CD14-positive monocyte (primary cell): ENCODE results near the gene LCN9. TPM values are rescaled to one million over a fixed set of nuclear protein-coding genes. Genes with fewer than 3 reads are reported as not detected.

Experiments used
- DNase-seq, 3 donors: peaks; one replicate each; pipeline ENCODE4 v3.0.0-alpha.2; 2011 to 2022
- H2AFZ ChIP-seq: 2 replicates; pipeline ENCODE4 v1.6.0; 2012; ENCODE audit warnings: mild to moderate bottlenecking, low read depth, low read length, inconsistent platforms; ENCODE audit not compliant: insufficient read depth, poor library complexity, severe bottlenecking
- H3K27ac ChIP-seq, 2 donors: 1 replicate in 1 of 2; 2 replicates in 1 of 2; pipeline ENCODE4 v1.5.1; 2012 to 2013; ENCODE audit warnings: low read length in 2 of 2, control low read depth in 1 of 2, inconsistent platforms in 1 of 2, low read depth in 1 of 2, mild to moderate bottlenecking in 1 of 2
- H3K27me3 ChIP-seq, 2 donors: one replicate each; pipeline versions ENCODE4 v1.6.0 to v1.6.1; 2011 to 2013; ENCODE audit warnings: low read length in 2 of 2; ENCODE audit not compliant: control insufficient read depth in 2 of 2, insufficient read depth in 2 of 2
- H3K36me3 ChIP-seq, 2 donors: replicated peaks in 1 of 2; 1 replicate in 1 of 2; 2 replicates in 1 of 2; pipeline versions ENCODE4 v1.5.1 to v1.6.1; 2012 to 2013; ENCODE audit warnings: low read length in 2 of 2, control low read depth in 1 of 2, inconsistent platforms in 1 of 2, mild to moderate bottlenecking in 1 of 2; ENCODE audit not compliant: insufficient read depth in 2 of 2, control insufficient read depth in 1 of 2
- H3K4me1 ChIP-seq, 2 donors: 1 replicate in 1 of 2; 2 replicates in 1 of 2; pipeline versions ENCODE4 v1.5.1 to v1.6.1; 2012 to 2013; ENCODE audit warnings: low read length in 2 of 2, control low read depth in 1 of 2, inconsistent platforms in 1 of 2, mild to moderate bottlenecking in 1 of 2, moderate library complexity in 1 of 2; ENCODE audit not compliant: insufficient read depth in 2 of 2, control insufficient read depth in 1 of 2
- H3K4me2 ChIP-seq: replicated peaks from 2 replicates; pipeline ENCODE3; 2012; ENCODE audit warnings: low read length, moderate library complexity, mild to moderate bottlenecking; ENCODE audit not compliant: poor library complexity, severe bottlenecking; ENCODE audit errors: extremely low read depth
- H3K4me3 ChIP-seq, 3 experiments: fragments of 200-600 bp in 1 of 3; sonication (generic) in 1 of 3; replicated peaks in 1 of 3; 1 replicate in 2 of 3; 2 replicates in 1 of 3; pipeline ENCODE4 v1.5.1; 2011 to 2013; ENCODE audit warnings: low read length in 3 of 3, mild to moderate bottlenecking in 3 of 3, control low read depth in 2 of 3, low read depth in 2 of 3, inconsistent platforms in 1 of 3, moderate library complexity in 1 of 3
- H3K79me2 ChIP-seq: 2 replicates; pipeline ENCODE4 v1.6.0; 2012; ENCODE audit warnings: mild to moderate bottlenecking, control low read depth, inconsistent platforms, low read length, moderate library complexity; ENCODE audit not compliant: insufficient read depth
- H3K9ac ChIP-seq: 2 replicates; pipeline ENCODE4 v1.6.0; 2017; ENCODE audit warnings: low read length, mild to moderate bottlenecking; ENCODE audit not compliant: insufficient read depth, poor library complexity, severe bottlenecking
- H3K9me3 ChIP-seq, 2 donors: replicated peaks in 1 of 2; 1 replicate in 1 of 2; 2 replicates in 1 of 2; pipeline versions ENCODE4 v1.5.1 to v1.6.1; 2012 to 2013; ENCODE audit warnings: low read length in 2 of 2, control low read depth in 1 of 2; ENCODE audit not compliant: control insufficient read depth in 1 of 2, insufficient read depth in 1 of 2
- H4K20me1 ChIP-seq: 2 replicates; pipeline ENCODE4 v1.6.0; 2012; ENCODE audit warnings: mild to moderate bottlenecking, low read length, control low read depth, moderate library complexity; ENCODE audit not compliant: insufficient read depth
- H3K27ac Mint-ChIP-seq, 7 donors: one replicate each; pipeline ENCODE4 v1.8.0; 2020; ENCODE audit warnings: mild to moderate bottlenecking in 7 of 7, mixed read lengths in 7 of 7, moderate library complexity in 6 of 7, inconsistent platforms in 2 of 7
- H3K27me3 Mint-ChIP-seq, 3 donors: one replicate each; pipeline ENCODE4 v1.8.0; 2021 to 2022; ENCODE audit warnings: low read depth in 3 of 3, mild to moderate bottlenecking in 3 of 3, mixed read lengths in 3 of 3, moderate library complexity in 3 of 3, inconsistent platforms in 1 of 3
- H3K36me3 Mint-ChIP-seq, 2 donors: one replicate each; pipeline ENCODE4 v1.8.0; 2020; ENCODE audit warnings: mixed read lengths in 2 of 2, inconsistent platforms in 1 of 2, mild to moderate bottlenecking in 1 of 2
- H3K4me1 Mint-ChIP-seq: one replicate; pipeline ENCODE4 v1.8.0; 2020; ENCODE audit warnings: mild to moderate bottlenecking, mixed read lengths
- H3K4me3 Mint-ChIP-seq, 2 donors: one replicate each; pipeline ENCODE4 v1.8.0; 2020; ENCODE audit warnings: mild to moderate bottlenecking in 2 of 2, mixed read lengths in 2 of 2, moderate library complexity in 1 of 2
- H3K9me3 Mint-ChIP-seq, 7 donors: one replicate each; pipeline ENCODE4 v1.8.0; 2020 to 2022; ENCODE audit warnings: mixed read lengths in 7 of 7, mild to moderate bottlenecking in 6 of 7, moderate library complexity in 6 of 7, inconsistent platforms in 2 of 7
- CTCF ChIP-seq: fragments of 200-600 bp; IDR thresholded peaks from one replicate; pipeline ENCODE4 v1.8.0; 2022; ENCODE audit warnings: antibody characterized with exemption, mild to moderate bottlenecking
- WGBS: methylation state at CpG from one replicate; pipeline ENCODE4 v1.1.5; 2013; ENCODE audit warnings: missing lambda C conversion rate; ENCODE audit not compliant: insufficient coverage; 5-methylcytosine and 5-hydroxymethylcytosine counted together
- intact Hi-C, 2 donors: fragments of 100-400 bp; cut with micrococcal nuclease; formaldehyde crosslinking; loops; one replicate each; pipeline versions ENCODE4 v1.15.0 to v1.15.1; 2023
- polyA plus RNA-seq, 3 donors: library from polyadenylated mRNA; depleted of rRNA in 1 of 3; unstranded in 2 of 3; stranded (reverse) in 1 of 3; fragments of 300-500 nt in 2 of 3; fragments of >200 nt in 1 of 3; fragmentation: Illumina TruSeq in 2 of 3; gene quantifications; 1 replicate in 2 of 3; 2 replicates in 1 of 3; pipeline ENCODE4 v1.2.3, GENCODE V29; 2012 to 2021

LCN9 gene
- polyA plus RNA-seq, 3 donors: not detected

DNA sequence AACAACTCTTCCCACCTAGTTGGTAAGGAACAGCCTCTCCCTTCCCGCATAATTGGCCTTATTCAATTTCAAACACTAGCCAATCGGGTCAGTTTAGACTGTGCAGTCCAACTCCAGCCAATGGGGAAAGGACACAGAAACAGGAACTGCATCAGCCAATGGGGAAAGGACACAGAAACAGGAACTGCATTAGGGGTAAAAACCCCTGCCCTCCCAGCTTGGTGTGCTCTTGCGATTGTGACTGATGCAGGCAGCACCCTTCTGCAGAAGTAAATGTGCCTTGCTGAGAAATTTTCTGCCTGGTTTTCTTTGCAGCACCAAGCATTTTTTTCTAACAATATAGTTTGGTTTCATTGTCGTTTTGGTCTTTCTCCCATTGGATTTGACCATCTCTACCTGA, 15.2 kb upstream of the LCN9 start:
- Mint-ChIP-seq H3K9me3 (peaks cover 38 to 68% (median 64%) of the 10 kb centered on the region in 7 donors), H3K27ac (no peak overlapping the region), H3K27me3 (peaks cover 0 to 3% (median 0%) of the 10 kb centered on the region in 3 donors), H3K36me3 (no peaks in the 10 kb centered on the region), H3K4me1 (no peaks in the 10 kb centered on the region), H3K4me3 (no peak overlapping the region)
- H3K9ac ChIP-seq: no peak overlapping the region
- no peak overlapping the region for H3K4me2 ChIP-seq
- peaks cover 44 to 77% of the 10 kb centered on the region in 2 donors for H3K9me3 ChIP-seq
- H3K4me1 ChIP-seq: no peaks in the 10 kb centered on the region
- no peaks in the 10 kb centered on the region for H3K27me3 ChIP-seq
- no CpG with 5 or more reads among the region's 4 CpGs for WGBS
- H3K36me3 ChIP-seq: no peaks in the 10 kb centered on the region
- intact Hi-C loops: no loop called here
- H3K27ac ChIP-seq: no peak overlapping the region
- H3K4me3 ChIP-seq: no peak overlapping the region
- no peak for DNase-seq
- no peaks in the 10 kb centered on the region for H4K20me1 ChIP-seq
- no peaks in the 10 kb centered on the region for H3K79me2 ChIP-seq
- TF ChIP-seq CTCF: no peak
- H2AFZ ChIP-seq: no peak overlapping the region

DNA sequence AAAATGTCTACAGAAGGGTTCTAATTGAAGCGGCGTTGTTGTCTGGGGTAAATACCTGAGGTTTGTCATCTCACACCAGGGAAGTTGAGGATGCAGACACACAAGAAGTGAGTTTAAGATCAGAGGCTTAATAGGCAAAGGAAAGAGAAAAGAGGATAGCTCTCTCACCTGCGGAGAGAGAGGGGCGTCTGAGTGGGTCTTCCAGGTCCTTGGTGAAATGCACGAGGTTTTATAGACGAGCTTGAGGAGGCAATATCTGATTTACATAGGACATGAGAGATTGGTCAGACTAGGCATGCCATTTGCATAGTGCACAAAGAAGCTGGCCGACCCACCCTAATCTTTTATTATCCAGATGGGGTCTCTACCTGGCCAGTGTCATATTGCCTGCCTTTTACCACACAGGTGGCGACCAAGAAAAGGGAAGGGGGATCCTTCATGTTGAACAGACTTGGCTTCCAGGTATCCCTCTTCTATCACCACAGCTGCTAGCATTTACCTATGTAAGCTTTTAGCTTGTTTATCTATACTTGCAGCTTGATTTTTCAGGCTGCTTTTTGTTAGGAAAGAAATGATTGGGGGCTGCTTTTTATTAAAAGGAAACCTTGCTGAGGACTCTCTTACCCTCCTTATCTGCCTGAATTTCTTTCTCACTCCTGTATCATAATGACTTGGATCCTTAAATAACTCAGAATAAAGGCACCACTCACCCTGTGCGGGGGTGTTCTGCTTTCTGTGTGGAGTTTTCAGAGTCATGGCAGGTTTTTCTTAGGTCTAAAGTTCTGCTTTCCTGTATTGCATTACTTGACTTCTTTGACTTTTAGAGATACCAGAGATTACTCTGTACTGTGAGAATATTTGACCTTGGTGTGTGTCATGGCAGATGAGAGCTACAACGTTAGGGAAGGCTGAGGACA, 14.4 kb upstream of the LCN9 start:
- no peaks in the 10 kb centered on the region for H3K36me3 ChIP-seq
- Mint-ChIP-seq H3K9me3 (peaks cover 40 to 71% (median 65%) of the 10 kb centered on the region in 7 donors), H3K27me3 (peaks cover 0 to 3% (median 2%) of the 10 kb centered on the region in 3 donors), H3K36me3 (no peaks in the 10 kb centered on the region), H3K27ac (no peak overlapping the region), H3K4me3 (no peak overlapping the region), H3K4me1 (no peaks in the 10 kb centered on the region)
- no peak overlapping the region for H3K4me3 ChIP-seq
- no peaks in the 10 kb centered on the region for H3K4me1 ChIP-seq
- no peaks in the 10 kb centered on the region for H3K79me2 ChIP-seq
- TF ChIP-seq CTCF: no peak
- H3K9me3 ChIP-seq: peaks cover 41 to 74% of the 10 kb centered on the region in 2 donors
- no peak overlapping the region for H2AFZ ChIP-seq
- no peak overlapping the region for H3K27ac ChIP-seq
- H3K9ac ChIP-seq: no peak overlapping the region
- WGBS: 83% methylated on average over 5 of the region's 10 CpGs
- DNase-seq: no peak
- no peaks in the 10 kb centered on the region for H3K27me3 ChIP-seq
- intact Hi-C loops: no loop called here
- H3K4me2 ChIP-seq: no peak overlapping the region
- no peaks in the 10 kb centered on the region for H4K20me1 ChIP-seq
